Glomerular visceral epithelial cell (primary cell): ENCODE results near the gene MARCHF3.
"Not testable (repeated sequence)": the region's sequence is repeated elsewhere in the genome, so short reads cannot be mapped to it uniquely, and the experiment has no call there.

Experiments used
- DNase-seq: peaks from one replicate; pipeline ENCODE4 v3.0.0-alpha.2; 2016; ENCODE audit errors: extremely low spot score

Gene MARCHF3, protein sequence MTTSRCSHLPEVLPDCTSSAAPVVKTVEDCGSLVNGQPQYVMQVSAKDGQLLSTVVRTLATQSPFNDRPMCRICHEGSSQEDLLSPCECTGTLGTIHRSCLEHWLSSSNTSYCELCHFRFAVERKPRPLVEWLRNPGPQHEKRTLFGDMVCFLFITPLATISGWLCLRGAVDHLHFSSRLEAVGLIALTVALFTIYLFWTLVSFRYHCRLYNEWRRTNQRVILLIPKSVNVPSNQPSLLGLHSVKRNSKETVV

DNA sequence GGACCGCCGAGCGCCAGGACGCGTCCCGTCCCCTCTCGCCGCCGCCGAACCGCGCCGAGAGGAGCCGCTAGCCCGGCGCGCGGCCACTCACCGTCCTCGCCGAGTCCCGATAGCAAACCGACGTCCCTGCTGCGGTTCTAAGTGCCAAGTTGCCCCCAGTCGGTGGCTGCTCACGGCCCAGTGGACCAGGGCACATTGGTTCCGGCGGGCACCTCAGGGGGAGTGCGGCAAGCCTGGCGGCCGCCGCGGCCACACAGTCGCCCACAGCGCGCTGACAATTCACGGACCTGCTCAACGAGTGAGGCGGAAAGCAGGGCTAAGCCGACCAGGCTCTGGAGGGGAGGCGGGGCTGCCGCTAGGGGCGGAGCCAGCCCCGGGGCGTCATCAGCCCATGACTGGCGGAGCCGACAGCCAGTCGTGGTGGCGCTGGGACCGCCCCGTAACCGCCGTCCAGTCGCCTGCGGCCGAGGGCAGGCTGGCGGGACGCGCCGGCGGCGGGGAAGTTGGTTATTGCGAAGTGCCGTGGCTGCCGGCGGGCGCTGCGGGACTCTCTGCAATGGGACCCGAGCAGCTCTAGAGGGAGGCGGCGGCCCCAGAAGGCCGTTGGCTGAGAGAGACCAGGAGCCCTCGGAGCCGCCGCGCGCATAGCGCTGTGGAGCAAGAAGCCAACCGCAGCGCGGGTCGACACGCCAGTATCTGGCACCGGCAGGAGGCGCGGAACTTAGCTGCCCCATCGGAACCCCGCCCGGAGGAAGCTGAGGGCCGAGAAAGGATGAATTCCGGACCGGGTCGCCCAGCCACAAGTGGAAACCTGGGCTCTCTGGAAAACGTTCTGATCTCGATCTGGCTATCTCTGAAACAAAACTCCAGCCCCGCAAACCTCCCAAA lies at the start of gene MARCHF3:
TSS of gene MARCHF3 (minus strand) at position 300 of the 888 bp plus-strand sequence. CDS start 112,387 bp downstream, outside the sequence.
- DNase-seq: peak; percentile 98

DNA sequence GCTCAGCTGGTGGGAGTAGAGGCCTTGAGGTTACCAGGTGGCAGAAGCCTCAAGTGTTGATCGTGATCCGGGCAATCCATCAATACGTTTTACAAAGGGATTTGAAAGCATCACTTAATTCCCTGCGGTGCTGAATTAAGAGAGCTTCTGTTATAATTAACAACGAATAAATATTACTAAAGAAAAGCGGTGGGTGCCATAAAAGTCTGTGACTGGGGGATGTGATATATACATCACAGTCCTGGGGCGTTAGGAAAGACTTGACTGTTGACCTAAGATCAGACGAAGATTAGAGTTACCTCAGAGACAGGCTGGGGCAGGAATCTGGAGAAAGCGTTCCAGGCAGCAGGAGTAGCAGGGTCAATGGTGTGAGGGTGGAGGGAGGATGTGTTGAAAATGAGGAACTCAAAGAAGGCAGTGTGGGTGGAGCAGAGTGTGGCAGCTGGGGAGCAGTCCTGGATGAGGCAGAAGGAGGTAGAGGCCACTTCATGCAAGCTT lies 49.7 kb upstream of the MARCHF3 start:
- no peak for DNase-seq

DNA sequence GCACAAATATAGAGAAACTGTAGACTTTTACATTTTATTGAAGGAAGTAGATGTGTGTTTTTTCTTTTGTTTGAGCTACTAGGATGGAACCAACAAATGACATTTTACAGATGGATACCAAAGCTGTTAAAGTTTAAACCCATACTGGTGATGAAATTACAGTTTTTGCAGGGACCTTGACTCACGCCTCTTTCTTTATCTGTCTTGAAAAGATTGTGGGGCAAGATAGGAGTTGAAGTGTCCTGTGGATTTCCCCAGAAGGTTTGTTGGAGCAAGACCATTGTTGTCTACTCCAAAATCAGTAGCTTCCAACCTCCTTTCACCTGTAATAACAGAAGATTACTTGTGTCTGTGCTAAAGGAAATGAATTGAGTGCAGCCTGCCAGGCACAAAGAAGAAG lies 47.0 kb upstream of the MARCHF3 start:
- DNase-seq: no peak

DNA sequence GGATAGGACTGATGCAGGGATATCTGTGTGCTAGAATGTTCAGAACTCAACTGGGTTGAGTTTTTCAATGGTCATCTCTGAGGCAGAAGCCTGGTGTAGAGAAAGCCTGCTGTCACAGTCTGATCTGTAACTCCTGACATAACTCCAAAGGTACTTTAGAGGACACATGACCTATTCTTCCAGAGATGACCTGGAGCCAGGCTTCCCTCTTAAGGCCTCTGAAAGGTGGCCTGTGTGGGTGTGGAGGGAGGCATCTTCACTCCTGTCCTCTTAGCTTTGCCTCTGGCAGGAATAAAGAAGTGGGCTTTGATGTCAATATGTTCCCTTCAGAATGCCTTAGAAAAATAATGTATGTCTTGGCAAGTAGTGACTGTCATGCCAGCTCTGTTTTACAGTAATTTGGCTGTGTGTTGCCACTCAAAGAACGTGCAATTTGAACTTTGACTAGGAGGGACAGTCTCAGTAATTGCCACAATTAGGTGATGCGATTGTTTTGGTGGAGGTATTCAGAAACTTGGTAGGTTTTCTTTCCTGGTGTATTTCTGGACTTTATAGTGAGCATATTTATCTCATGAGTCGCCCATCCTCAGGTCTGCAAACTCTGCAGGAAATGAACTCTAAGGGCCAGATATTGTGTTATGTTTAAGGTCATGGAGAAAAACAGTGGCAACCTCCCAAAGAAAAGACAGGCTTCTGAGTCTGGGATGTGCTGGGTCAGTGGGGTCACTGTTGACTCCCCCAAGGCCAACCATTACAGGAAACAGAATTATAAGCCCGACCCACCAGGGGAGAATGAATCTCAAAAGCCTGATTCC lies 46.2 kb upstream of the MARCHF3 start:
- DNase-seq: peak; percentile 49

DNA sequence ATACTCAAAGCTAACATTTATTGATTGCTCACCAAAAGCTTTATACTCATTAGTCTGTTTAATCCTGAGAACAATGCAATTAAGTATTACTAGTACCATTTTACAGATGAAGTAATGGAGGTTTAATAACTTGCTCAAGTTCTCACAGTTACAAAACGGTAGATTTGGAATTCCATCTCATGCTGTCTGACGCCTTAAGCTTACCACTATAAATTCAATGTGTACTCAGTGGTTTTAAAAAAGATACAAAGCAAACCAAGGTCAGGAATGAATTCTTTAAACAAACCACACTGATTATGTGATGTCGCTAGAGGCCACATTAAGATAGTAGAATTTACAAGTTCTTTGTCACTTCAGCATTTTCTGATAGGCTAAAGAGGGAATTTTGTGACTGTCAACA lies 44.1 kb upstream of the MARCHF3 start:
- no peak for DNase-seq

DNA sequence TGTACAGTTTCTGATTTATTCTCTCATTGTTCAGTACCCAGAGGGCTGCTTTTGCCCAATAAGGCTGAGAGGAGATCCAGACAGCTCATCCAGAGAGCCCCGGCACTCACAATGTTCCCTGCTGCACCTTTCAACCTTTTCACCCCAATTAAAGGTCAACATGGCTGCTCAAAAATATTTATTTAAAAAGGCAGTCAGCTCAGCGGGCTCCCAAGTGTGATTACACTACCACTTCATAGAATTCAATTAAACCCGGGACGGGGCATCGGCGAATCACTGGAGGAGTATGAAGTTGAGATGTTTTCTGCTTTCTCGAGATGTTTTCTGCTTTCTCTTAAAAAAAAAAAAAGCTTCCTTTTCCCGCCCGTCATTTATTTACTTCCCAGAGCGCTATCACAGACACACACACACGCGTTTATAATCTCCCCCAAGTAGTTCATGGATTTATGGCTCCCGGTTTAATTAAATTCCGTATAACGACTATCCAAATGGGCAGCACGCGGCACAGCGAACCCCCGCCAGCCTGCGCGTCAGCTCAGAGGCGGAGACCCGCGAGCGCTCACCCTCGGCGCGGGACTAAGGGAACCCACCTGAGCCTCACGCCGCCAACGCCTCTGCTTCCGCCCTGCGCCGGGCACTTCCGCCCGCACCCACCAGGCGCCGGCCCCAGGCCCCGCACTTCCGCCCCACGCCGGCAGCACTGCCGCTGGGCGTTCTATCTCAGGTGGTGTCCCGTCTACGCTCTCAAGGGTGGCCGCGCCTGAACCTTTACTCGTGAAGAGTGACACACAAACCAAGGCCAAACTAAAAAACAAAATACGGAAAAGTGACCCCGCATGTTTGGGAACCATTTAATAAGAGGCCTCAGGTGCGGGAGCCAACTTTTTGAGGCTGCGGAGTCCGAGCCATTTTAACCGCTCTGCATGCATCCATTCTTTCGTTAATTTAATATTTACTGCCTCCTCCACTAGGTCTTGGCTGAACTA lies 42.8 kb upstream of the MARCHF3 start, which contains the start of gene C5orf63:
TSS of gene C5orf63 (minus strand) at position 642 of the 986 bp plus-strand sequence. CDS start 14,507 bp downstream, outside the sequence.
- DNase-seq: peak; percentile 66

DNA sequence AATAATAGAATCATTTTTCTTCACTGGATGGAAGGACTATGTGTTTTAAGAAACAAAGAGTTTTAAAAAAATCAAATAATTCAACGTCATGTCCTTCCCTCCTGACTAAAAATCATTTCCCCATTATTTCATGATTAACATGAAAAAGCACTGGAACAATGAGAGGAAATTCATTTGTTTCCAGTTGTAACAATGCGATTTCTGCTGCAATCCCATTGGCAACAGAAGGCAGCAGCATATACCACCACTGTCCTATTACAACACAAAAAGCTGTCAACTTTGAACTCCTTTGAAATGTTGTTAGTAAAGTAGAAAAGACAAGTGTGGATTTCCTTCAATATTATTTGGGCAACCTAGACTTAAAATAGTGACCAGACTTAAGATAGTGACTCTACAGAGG lies 39.9 kb upstream of the MARCHF3 start:
- no peak for DNase-seq

DNA sequence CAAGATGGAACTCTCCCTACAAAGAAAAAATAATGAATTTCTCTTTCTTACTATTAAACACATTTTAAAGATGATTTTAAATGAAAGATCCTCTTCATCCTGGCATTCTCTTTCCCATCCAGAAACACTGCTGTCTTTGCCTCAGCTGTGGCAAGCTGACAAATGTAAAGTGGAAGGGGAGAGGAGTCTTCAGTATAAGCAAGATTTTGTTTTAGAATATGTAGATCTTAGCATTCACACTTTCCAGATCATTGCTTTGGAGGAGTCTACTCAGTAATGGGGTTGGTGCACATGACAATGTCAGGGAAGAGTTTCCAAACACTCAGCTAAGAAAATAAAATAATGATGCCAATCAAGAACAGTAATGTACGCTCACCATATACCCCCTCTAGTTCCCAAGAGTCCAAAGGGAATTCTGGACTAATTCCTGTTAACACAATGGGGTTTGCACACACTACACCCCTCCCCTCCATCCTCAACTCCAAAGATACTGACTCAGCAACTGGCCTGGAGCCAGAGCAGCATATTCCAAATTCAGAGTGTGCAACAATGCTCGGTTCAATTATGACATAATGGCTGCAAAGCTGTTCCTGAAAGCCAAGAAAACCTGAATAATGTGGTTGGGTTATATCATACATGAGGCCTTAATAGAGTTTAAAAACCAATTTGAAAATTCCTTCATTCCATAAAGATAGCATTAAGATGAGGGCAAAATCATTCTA lies 38.3 kb upstream of the MARCHF3 start:
- peak; percentile 81 for DNase-seq

DNA sequence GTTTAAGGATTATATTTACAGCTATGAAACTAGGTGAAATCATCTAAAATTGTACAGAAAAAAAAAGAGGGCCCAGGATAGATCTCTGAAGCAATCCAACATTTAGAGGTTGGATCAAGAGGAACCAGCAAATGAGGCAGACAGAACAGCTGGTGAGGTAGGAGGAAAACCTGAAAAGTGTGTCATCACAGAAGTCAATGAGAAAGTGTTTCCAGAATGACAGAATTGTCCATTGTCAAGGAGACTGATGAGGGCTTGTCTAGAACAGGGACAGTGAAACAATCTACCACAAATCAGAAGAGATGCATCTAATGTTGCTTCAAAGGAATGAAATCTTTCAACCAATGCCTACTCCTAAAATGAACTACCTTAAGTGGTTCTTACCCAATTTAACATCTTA lies 36.4 kb upstream of the MARCHF3 start:
- DNase-seq: no peak

DNA sequence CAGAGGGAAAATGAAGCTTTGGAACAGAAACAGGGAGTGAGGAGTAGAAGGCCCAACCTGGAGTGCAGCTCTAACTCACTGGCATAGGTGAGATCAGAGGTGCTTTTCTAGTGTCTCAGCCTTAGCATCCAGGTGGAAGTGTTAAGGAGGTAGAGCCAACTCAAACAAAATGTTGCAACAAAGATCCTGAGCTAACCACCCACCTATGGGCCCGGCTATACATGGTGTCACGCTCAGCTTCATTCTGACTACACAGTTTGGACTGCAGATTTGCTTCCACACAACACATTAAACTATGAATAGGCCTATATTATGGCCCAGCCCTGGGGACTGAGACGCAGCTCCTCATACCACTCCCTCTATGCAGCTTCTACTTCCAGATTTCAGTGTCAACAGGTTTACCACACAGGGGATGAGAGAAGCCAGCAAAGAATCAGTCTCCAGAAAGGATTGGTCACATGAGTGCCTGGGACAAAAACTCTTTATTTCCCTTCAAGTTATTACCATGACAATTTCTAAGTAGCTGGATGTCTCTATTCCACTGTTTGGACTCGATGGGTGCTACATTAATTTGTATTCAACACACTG lies 34.0 kb upstream of the MARCHF3 start:
- no peak for DNase-seq

DNA sequence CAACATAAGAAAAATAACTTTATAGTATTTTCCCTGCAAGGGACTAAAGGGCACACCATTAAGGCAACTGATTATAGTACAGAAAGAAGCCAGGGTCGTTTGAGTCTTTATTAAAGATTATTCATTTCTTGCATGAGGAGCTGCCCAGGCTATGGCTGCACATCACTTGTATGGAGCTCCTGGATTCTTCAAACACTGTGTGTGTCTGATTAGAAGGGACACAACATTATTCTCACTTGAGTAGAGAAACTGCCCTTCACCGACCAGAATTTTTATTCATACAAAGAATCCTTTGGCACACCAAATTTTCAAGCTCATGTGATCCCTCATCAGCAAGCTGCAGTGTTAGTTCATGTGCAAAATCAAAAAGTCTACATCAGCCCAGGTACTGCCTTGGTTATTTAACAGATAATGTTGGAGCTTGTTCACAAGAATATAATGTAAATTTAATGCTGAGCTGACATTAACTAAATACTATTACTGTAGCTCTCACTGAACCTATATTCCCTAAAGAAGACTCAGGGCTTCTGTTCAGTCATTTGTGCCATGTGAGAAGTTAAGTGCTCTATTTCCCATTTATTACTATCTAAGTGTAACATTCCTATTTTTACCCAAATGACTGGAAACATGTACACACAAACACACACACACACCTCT lies 33.0 kb upstream of the MARCHF3 start:
- DNase-seq: no peak

DNA sequence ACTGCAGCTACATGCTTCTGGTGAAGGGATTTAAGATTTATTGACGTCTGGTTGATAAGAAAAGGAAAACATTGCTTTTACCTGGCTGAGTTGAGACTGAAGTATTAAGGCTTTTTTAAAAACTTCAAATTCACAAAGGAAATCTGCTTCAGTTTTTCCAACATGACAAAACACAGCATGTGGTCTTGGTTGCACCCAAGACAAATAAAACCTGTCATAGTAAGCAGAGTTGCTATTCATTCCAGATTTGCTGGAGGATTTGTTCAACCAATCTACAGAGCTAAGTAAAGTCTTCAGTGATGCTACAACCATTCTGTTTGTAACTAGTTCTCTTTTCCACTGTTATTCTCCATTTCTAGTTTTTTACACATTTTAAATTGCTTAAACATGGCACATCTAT lies 31.6 kb upstream of the MARCHF3 start:
- no peak for DNase-seq

DNA sequence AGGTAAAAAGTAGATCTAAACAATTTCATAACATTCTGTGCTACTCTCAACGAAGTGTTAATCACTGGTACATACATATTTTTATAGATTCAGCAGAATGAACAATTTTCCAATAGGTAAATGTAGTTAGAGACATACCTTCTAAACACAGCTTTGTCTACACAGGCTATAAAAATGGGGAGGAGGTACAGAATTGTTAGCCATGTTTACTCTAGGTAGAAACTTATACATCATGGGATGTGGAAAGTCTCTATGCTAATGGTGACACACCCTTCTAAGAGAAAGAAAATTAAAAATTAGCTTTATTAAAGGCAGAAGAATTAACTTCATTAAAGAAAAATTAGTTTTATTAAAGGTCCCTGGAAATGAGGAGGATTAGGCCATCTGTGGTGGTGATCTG lies 31.2 kb upstream of the MARCHF3 start:
- no peak for DNase-seq

DNA sequence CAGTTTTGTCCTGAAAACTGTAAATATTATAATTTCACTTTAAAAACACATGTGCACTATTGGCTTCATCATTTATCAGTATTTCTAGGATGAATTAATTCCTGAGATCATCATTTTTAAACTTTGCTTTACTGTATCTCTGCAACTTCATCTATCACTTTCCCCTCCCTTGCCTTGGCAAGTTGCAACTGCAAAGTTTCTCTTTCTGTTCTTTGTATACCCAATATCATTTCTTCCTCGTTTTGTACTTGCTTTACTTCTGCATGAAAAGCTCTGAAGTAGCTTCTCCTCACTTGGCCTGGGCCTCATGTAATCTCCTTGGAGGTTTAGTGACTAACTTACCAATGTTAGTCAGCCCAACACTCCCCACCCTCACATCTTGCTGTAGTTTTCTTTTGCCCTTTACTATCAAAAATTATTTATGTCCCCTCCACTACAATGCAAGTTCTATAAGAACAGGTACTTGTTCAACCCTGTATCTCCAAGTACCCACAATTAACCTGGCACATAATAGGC lies 30.2 kb upstream of the MARCHF3 start:
- DNase-seq: no peak

DNA sequence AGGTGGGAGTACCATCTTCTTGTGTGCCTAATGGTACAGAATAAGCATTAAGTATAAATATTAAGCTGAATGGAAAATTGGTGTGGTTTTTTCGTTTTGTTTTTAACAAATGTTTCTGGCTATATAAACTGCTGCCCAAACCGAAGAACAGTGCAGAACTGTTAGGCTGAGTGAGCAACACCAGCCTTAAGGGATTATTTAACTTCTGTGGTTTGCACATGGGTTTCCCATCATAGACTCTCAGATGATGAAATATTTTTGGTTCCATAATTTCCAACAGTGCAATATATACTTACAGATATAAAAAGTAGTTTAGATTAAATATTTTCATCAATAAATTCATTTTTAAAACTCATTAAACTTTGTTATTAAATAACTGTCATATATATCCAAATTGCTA lies 26.5 kb upstream of the MARCHF3 start:
- no peak for DNase-seq

DNA sequence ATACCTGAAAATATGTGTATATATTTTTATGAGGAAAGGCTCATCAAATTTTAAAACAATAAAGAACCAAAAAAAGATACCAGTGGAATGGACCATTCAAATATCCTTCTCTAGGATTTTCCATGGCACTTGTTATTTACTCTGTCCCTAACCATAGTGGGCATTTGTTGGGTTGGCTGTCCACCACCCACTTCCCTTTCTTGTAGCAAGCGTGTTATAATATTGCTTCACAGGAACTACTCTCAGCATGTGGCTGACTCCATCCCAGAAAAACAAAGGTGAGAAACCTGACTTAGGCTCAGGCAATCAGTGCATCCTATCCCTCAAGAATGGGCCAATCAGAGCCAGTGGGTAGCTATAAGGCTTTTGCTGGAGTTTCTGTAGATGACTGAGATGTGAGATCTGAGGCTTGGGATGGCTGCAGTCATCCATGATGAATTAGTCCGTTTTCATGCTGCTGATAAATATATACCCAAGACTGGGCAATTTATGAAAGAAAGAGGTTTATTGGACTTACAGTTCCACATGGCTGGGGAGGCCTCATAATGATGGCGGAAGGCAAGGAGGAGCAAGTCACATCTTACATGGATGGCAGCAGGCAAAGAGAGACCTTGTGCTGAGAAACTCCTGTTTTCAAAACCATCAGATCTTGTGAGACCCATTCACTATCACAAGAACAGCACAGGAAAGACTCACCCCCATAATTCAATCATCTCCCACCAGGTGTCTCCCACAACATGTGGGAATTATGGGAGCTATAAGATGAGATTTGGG lies 25.7 kb upstream of the MARCHF3 start:
- DNase-seq: no peak

DNA sequence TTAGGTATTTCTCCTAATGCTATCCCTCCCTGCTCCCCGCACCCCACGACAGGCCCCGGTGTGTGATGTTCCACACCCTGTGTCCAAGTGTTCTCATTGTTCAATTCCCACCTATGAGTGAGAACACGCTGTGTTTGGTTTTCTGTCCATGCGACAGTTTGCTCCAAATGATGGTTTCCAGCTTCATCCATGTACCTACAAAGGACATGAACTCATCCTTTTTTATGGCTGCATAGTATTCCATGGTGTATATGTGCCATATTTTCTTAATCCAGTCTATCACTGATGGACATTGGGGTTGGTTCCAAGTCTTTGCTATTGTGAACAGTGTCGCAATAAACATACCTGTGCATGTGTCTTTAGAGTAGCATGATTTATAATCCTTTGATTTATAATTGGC lies 23.2 kb upstream of the MARCHF3 start:
- not testable (repeated sequence) for DNase-seq

DNA sequence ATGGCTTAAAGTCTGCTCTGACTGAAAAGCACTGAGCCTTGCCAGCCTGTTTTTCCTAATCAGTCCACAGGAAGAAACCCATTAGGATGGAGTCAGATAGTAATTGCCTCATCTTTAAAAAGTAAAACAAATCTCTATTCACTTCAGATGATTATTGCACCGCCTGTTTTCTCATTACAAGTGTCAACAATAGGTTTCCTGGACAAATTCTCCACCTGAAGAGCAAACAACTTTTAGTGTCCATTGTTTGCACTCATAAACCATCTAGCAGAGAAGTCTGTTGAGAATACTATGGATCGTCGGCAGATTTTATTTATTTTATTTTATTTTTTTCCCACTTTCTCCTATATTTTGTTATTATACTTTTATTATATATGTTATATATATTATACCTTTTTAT lies 22.7 kb upstream of the MARCHF3 start:
- no peak for DNase-seq
